Esophagus squamous epithelium (tissue), 4 donors: ENCODE data around the gene PKP3.

Experiments used
- POLR2A ChIP-seq, 4 donors: fragments of 450-650 bp; IDR thresholded peaks; one replicate each; pipeline ENCODE4 v1.6.1; 2017; ENCODE audit warnings: antibody characterized with exemption in 4 of 4, mild to moderate bottlenecking in 4 of 4, moderate library complexity in 3 of 4
- TF ChIP-seq, protein P1 (sequence below), 6 experiments: fragments of 450-650 bp in 4 of 6; fragments of 200-600 bp in 2 of 6; sonication (generic) in 2 of 6; IDR thresholded peaks; one replicate each; pipeline ENCODE4 v1.5.1; 2016 to 2019; ENCODE audit warnings: antibody characterized with exemption in 6 of 6, mild to moderate bottlenecking in 4 of 6, moderate library complexity in 4 of 6

DNA sequence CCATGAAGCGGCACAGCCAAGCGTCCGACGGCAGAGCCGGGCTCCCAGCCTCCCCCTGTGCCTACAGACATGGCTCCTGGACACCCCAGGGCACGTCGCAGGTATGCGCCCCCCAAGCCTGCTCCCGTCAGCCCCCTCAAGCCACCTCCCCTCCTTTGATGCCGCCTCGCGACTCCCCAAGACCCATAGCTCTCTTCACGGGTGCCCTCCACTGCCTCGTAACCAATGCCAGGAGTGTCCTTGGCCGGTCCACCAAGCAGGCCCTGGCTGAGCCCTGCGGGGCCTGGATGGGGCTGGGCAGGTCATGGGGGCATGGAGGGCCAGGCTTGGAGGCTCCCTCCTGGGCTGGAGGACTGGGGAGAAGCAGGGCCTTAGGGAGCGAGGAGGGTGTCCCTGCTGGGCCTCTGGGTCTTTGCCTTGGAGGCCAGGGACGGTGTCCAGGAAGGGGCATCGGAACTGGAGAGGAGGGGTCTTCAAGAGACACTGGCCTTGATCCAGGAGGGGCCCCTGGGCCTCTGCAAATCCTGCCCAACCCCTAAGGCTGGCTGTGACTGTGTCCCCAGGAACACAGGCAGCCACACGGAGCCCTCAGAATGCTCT is 38.6 kb downstream of the PKP3 start:
- TF ChIP-seq, protein P1, sequence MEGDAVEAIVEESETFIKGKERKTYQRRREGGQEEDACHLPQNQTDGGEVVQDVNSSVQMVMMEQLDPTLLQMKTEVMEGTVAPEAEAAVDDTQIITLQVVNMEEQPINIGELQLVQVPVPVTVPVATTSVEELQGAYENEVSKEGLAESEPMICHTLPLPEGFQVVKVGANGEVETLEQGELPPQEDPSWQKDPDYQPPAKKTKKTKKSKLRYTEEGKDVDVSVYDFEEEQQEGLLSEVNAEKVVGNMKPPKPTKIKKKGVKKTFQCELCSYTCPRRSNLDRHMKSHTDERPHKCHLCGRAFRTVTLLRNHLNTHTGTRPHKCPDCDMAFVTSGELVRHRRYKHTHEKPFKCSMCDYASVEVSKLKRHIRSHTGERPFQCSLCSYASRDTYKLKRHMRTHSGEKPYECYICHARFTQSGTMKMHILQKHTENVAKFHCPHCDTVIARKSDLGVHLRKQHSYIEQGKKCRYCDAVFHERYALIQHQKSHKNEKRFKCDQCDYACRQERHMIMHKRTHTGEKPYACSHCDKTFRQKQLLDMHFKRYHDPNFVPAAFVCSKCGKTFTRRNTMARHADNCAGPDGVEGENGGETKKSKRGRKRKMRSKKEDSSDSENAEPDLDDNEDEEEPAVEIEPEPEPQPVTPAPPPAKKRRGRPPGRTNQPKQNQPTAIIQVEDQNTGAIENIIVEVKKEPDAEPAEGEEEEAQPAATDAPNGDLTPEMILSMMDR (IDR thresholded peaks at IDR 0.05): no peak
- TF ChIP-seq POLR2A (IDR thresholded peaks at IDR 0.05): no peak
